DMS 273 (cell line): Measurements from ENCODE around the gene WFIKKN1.
"Not testable (repeated sequence)": the region's sequence is repeated elsewhere in the genome, so short reads cannot be mapped to it uniquely, and the experiment has no call there.

Source experiments
- DNase-seq: peaks from one replicate; lab custom pipeline; 2025; ENCODE audit not compliant: unreplicated experiment; lab: John Stamatoyannopoulos, UW

Gene WFIKKN1

GRCh38 chr16:593807-594206, 37.0 kb upstream of the WFIKKN1 start:
- DNase-seq, result no peak

- DNase-seq, result no peak
Measured at GRCh38 chr16:595094-595528, 35.7 kb upstream of the WFIKKN1 start.

- DNase-seq, result no peak
Measured at GRCh38 chr16:595942-596735, 34.6 kb upstream of the WFIKKN1 start.

DNA sequence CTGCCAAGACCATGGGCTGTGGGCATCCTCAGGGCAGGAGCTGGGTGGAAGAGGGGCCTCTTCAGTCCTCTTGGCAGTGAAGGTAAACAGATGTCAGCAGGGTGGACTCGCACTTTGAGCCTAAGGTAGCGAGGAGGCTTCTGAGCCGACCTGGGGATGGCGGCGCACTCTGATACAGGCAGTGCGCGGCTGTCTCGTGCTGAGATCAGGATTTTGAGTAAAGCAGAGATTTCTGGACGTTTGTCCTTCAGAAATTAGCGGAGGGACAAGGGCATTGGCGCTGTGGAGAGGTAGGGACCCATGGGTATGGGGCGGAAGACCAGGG, 34.1 kb upstream of the WFIKKN1 start:
- DNase-seq, result no peak

- DNase-seq, result not testable (repeated sequence)
Measured at GRCh38 chr16:597655-598054, 33.1 kb upstream of the WFIKKN1 start.

DNA sequence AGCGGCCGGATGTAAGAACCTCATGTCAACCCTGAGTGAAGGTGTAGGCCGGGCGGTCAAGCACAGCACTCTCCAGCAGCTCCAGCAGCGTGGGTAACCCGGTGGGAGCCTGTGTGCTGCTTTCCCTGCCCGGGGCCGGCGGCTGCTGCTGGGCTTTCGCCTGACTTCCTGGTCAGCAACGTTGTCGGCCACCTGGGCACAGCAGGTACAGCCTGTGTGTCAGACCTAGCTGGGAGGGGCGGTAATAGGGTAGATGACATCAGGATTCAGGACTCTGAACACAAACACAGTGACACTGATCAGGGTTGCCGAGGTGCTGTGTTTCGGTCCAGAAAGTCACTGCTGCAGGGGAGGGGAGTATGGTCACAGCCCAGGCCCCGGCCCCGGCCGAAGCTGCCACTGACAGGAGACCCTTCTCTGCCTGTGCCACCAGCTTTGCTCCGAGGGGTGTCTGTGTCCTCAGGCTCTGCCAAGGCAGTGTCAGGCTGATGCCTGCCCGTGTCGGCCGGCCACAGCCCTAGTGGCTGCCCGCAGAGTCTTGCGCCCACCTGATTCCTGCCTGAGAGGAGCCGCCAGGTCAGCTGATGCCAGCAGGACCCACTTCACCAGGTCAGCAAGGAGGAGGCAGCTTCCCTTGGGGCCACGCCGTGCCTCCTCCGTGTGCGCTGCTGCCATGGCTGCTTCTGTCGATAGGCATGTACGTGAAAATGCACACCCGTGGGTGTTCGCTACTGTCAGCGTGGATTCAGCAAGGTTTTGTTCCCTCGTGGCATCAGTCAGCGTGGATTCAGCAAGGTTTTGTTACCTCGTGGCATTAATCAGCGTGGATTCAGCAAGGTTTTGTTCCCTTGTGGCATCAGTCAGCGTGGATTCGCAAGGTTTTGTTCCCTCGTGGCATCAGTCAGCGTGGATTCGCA, 31.7 kb upstream of the WFIKKN1 start:
- DNase-seq, result no peak

GRCh38 chr16:600781-601180, 30.0 kb upstream of the WFIKKN1 start:
- DNase-seq, result peak; percentile 70

DNA sequence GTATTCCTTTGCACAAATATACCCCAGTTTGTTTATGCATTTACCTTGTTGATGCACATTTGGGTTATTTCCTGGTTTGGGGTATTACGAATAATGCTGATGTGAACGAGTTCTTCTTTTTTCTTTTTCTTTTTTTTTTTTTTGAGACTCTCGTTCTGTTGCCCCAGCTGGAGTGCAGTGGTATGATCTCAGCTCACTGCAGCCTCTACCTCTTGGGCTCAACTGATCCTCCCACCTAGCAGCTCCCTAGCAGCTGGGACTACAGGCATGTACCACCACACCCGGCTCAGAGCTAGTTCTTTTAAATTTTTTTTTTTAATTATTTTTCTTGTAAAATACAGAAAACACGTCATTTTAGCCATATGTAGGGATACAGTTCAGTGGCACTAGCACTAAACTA, 26.9 kb upstream of the WFIKKN1 start:
- DNase-seq, result no peak

GRCh38 chr16:606656-607307, 24.0 kb upstream of the WFIKKN1 start:
- no peak for DNase-seq

GRCh38 chr16:608019-608418, 22.8 kb upstream of the WFIKKN1 start:
- DNase-seq, result no peak

GRCh38 chr16:609316-609715, 21.5 kb upstream of the WFIKKN1 start:
- DNase-seq, result no peak

DNA sequence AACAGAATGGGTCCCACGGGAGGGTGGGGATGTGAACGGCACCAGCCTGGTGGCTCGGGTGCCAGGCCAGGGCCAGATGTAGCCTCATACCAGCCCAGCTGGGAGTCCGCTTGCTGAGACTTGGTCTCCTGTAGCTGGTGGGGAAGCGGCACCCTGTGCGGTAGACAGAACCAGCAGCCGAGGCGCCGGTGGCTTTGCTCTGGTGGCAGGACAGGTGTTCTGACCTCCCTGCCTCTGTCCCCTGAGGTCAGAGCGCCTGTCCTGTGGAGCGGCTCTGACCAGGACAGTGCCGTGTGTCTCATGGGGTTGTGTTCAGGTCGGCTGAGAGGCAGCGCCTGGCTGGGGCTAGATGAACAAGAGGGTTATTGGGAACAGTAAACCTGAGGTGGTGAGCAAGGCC, 20.8 kb upstream of the WFIKKN1 start:
- no peak for DNase-seq

GRCh38 chr16:610513-611381, 20.0 kb upstream of the WFIKKN1 start:
- DNase-seq, result no peak

- DNase-seq, result no peak
Measured at GRCh38 chr16:615122-615521, 15.7 kb upstream of the WFIKKN1 start.

DNA sequence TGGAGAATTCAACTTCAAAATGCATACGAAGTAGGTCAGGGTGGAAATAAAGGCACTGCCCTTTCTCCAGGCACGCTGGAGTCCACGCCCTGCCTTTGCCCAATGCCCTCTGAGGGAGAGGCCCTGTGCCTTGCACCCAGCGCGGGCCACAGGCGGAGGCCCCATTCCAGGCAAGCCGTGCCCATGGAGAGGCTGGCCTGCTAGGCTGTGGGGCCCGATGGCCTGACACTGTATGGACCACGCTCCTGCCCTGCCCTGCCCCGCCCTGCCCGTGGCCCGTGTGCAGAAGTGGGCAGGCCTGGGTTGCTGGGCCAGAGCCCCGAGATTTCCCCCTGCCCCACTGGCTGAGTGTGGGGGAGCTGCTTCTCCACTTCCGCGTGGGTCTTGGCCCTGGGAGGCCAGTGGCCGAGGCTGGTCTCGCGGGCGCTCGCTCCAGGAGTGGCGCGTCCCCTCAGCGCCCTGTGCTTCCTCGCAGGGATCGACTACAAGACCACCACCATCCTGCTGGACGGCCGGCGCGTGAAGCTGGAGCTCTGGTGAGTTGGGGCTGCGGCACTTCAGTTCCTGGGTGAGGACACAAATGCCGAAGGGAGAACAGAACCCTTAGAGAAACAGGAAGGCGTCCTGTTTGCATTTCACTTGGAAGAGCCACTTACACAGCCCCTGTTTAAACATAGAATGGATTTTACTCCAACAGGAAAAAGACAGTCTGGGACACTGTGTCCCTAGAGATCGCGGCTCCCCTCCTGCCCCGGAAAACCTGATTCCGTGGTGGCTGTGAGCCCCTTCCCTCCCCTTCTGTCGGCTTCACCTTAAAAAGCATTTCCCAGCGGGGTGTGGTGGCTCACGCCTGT, 13.8 kb upstream of the WFIKKN1 start:
- no peak for DNase-seq

DNA sequence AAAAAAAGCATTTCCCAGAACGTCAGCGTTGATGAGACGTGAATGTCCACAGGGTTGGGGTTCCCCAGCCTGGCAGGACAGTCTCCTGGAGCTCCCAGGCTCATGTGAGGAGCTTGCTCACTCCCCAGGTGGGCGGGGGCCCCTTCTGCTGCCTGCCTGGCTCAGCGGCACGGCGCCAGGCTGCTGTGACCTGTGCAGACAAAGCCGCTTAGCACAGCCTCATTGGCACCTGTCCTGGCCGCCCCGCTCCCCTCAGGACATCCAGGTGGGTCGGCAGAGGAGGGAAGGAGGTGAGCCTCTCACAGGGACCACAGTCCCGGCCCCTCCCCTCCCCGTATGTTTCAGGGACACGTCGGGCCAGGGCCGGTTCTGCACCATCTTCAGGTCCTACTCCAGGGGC, 12.9 kb upstream of the WFIKKN1 start:
- no peak for DNase-seq

- no peak for DNase-seq
Measured at GRCh38 chr16:619476-620100, 11.2 kb upstream of the WFIKKN1 start.

DNA sequence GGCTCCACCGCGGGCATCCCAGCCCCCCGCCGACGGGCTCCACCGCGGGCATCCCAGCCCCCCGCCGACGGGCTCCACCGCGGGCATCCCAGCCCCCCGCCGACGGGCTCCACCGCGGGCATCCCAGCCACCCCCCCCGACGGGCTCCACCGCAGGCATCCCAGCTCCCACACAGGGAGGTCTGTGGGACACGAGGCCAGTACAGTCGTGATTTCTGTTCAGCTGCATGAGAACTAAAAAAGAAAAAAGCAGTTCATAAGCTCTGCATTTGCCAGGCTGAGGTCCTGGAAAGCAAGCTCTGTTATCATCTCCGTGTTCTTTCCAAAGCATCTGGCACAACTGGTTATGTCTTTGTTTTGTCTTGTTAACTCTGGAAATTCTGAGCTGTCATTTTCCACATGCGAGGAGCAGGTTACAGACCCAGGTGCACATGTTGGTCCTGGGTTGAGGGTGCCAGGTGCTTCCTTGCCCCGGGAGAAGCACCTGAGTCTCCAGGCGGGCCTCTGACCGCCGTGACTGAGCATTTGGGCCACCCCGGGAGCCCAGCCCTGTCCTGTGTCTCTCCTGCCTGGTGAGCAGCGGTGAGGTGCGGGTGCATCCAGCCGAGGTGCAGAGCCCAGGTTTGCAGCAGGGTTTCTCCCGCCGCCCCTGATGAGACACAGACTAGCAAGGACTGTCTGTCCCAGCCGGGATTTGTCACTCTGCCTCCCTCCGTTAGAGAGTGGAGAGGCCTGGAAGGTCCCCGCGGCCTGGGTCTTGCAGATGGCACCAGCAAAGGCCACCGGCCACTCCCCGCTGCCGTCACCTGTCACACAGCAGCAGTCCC, 9.9 kb upstream of the WFIKKN1 start:
- DNase-seq, result no peak
